DOHH2 (cell line): Measurements from ENCODE around the gene SLC16A10.
"Not testable (repeated sequence)": the region's sequence is repeated elsewhere in the genome, so short reads cannot be mapped to it uniquely, and the experiment has no call there.

Source experiments
- EZH2phosphoT487 ChIP-seq: fragments of 200-600 bp; sonication (generic); IDR thresholded peaks from 2 replicates; pipeline ENCODE4 v1.6.1; 2017; ENCODE audit warnings: borderline replicate concordance, mild to moderate bottlenecking, antibody characterized with exemption, low read length, moderate library complexity, mixed read lengths
- TF ChIP-seq, protein P1 (sequence below): fragments of 200-600 bp; sonication (generic); IDR thresholded peaks from one replicate; pipeline ENCODE4 v1.5.1; 2014; ENCODE audit warnings: antibody characterized with exemption, mild to moderate bottlenecking, low read depth, low read length; ENCODE audit not compliant: poor library complexity, severe bottlenecking

DNA sequence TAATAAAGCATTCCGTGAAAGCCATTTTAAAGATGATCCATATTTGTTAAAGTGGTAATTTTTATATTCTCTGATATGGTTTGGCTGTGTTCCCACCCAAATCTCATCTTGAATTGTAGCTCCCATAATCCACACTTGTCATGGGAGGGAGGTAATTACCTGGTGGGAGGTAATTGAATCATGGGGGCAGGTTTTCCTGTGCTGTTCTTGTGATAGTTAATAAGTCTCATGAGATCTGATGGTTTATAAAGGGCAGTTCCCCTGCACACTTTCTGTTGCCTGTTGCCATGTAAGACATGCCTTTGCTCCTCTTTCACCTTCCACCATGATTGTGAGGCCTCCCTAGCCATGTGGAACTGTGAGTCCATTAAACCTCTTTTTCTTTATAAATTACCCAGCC is 8.2 kb downstream of the SLC16A10 start:
- TF ChIP-seq, protein P1, sequence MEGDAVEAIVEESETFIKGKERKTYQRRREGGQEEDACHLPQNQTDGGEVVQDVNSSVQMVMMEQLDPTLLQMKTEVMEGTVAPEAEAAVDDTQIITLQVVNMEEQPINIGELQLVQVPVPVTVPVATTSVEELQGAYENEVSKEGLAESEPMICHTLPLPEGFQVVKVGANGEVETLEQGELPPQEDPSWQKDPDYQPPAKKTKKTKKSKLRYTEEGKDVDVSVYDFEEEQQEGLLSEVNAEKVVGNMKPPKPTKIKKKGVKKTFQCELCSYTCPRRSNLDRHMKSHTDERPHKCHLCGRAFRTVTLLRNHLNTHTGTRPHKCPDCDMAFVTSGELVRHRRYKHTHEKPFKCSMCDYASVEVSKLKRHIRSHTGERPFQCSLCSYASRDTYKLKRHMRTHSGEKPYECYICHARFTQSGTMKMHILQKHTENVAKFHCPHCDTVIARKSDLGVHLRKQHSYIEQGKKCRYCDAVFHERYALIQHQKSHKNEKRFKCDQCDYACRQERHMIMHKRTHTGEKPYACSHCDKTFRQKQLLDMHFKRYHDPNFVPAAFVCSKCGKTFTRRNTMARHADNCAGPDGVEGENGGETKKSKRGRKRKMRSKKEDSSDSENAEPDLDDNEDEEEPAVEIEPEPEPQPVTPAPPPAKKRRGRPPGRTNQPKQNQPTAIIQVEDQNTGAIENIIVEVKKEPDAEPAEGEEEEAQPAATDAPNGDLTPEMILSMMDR, result not testable (repeated sequence)
- TF ChIP-seq EZH2phosphoT487, result not testable (repeated sequence)
